ENCODE measurements around the gene PTPRCAP.
"Not testable (repeated sequence)": the region's sequence is repeated elsewhere in the genome, so short reads cannot be mapped to it uniquely, and the experiment has no call there.

Gene PTPRCAP

GRCh38 chr11:67440229-67441097 lies 3.0 kb upstream of the PTPRCAP start:
- no peak for DNase-seq

- DNase-seq = no peak
Observed at GRCh38 chr11:67439321-67440228, 2.1 kb upstream of the PTPRCAP start.

- no peak for DNase-seq
Observed at GRCh38 chr11:67438158-67438902, 848 bp upstream of the PTPRCAP start.

GRCh38 chr11:67437809-67438157 lies 301 bp upstream of the PTPRCAP start:
- no peak for DNase-seq

- no peak for DNase-seq
Observed at GRCh38 chr11:67436459-67437081, 912 bp downstream of the PTPRCAP start.

GRCh38 chr11:67435727-67436458 lies 1.6 kb downstream of the PTPRCAP start:
- DNase-seq = no peak

GRCh38 chr11:67435031-67435726 lies 2.3 kb downstream of the PTPRCAP start:
- DNase-seq = no peak

- no peak for DNase-seq
Observed at GRCh38 chr11:67434395-67434881, 3.0 kb downstream of the PTPRCAP start.

- DNase-seq = no peak
Observed at GRCh38 chr11:67433536-67434394, 3.7 kb downstream of the PTPRCAP start.

- no peak for DNase-seq
Observed at GRCh38 chr11:67432655-67433349, 4.7 kb downstream of the PTPRCAP start.

- no peak for DNase-seq
Observed at GRCh38 chr11:67431346-67432249, 5.9 kb downstream of the PTPRCAP start.

GRCh38 chr11:67429722-67430121 lies 7.8 kb downstream of the PTPRCAP start:
- DNase-seq = no peak

GRCh38 chr11:67429038-67429668 lies 8.3 kb downstream of the PTPRCAP start:
- DNase-seq = no peak

- DNase-seq = peak; percentile 98
Observed at GRCh38 chr11:67428052-67429001, 9.2 kb downstream of the PTPRCAP start, which contains the start of gene RPS6KB2. RPS6KB2 (plus strand) TSS chr11:67428494; CDS start chr11:67428546, 52 bp downstream.

- DNase-seq = not testable (repeated sequence)
Observed at GRCh38 chr11:67427364-67427859, 10.1 kb downstream of the PTPRCAP start.

All from NCI-H1436 (cell line).